Nephron (organoid): ENCODE data around the gene B4GALT7.

Experiments
- H3K27ac Mint-ChIP-seq, 3 experiments: 2 replicates each; pipeline ENCODE4 v1.8.0; 2020; ENCODE audit warnings: mixed read lengths in 3 of 3, mild to moderate bottlenecking in 2 of 3, moderate library complexity in 1 of 3
- H3K27me3 Mint-ChIP-seq: 2 replicates; pipeline ENCODE4 v1.8.0; 2021; ENCODE audit warnings: low read depth, mild to moderate bottlenecking, moderate library complexity, mixed read lengths
- H3K36me3 Mint-ChIP-seq: 2 replicates; pipeline ENCODE4 v1.8.0; 2020; ENCODE audit warnings: low read depth, mixed read lengths
- H3K4me1 Mint-ChIP-seq: 2 replicates; pipeline ENCODE4 v1.8.0; 2020; ENCODE audit warnings: mixed read lengths
- H3K4me3 Mint-ChIP-seq, 3 experiments: 2 replicates each; pipeline ENCODE4 v1.8.0; 2020; ENCODE audit warnings: mild to moderate bottlenecking in 3 of 3, mixed read lengths in 3 of 3, moderate library complexity in 2 of 3
- H3K9me3 Mint-ChIP-seq: 2 replicates; pipeline ENCODE4 v1.8.0; 2020; ENCODE audit warnings: mixed read lengths
- CTCF ChIP-seq, 3 experiments: fragments of 200-600 bp; sonication (generic); IDR thresholded peaks; one replicate each; pipeline ENCODE4 v1.5.0; 2021; ENCODE audit warnings: antibody characterized with exemption in 3 of 3; ENCODE audit not compliant: unreplicated experiment in 3 of 3

B4GALT7 gene

GRCh38 chr5:177591690-177592009, 8.3 kb upstream of the B4GALT7 start:
- TF ChIP-seq CTCF (IDR thresholded peaks at IDR 0.05; ENCODE audit: unreplicated experiment in 3 of 3) = no peak
- peaks cover 42% of the 10 kb centered on the region for H3K27me3 Mint-ChIP-seq
- H3K27ac Mint-ChIP-seq = peak overlapping the region; percentile 62 to 92 (median 88)
- peak overlapping the region; percentile 95 to 98 (median 96) for H3K4me3 Mint-ChIP-seq
- peaks cover 35% of the 10 kb centered on the region for H3K36me3 Mint-ChIP-seq
- H3K9me3 Mint-ChIP-seq = no peaks in the 10 kb centered on the region
- H3K4me1 Mint-ChIP-seq = peaks cover 24% of the 10 kb centered on the region

DNA sequence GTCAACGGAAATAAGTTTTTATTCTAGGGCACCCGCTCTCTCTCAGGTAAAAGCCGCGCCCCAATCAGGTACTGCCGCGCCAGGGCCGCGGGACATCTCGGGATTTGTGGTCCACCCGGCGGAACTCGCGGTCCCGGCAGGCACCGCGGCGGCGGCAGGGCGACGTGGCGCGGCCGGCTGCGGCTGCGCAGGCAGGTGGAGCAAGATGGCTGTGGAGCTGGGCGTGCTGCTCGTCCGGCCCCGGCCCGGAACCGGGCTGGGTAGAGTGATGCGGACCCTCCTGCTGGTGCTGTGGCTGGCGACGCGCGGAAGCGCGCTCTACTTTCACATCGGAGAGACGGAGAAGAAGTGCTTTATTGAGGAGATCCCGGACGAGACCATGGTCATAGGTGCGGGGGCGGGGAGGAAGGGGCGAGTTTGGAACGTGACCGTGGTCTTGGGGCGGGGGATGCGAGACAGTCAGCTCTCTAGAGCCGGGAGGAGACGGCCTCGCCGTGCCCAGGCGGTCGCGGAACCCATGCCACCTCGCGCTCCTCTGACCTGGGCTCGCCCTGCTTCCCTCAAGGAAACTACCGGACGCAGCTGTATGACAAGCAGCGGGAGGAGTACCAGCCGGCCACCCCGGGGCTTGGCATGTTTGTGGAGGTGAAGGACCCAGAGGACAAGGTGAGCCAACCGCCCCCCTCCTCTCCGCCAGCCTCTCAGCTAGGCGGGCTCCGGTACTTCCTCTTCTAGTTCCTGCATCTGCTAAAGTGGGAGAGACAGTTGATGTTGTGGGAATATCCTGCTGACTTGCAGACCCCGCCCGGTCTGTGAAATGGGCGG, 7.7 kb upstream of the B4GALT7 start, which contains the start of gene TMED9:
TMED9 (plus strand) TSS at position 194 of the 825 bp plus-strand sequence; CDS start at position 206, 12 bp downstream.
- Mint-ChIP-seq H3K4me3 (peak within 1 kb of the TSS; percentile 95 to 98 (median 96)), H3K9me3 (no peaks in the 10 kb centered on the region), H3K4me1 (peaks cover 24% of the 10 kb centered on the region), H3K27ac (peak within 1 kb of the TSS; percentile 88 to 96 (median 89)), H3K27me3 (peaks cover 42% of the 10 kb centered on the region), H3K36me3 (peaks cover 37% of the 10 kb centered on the region)
- no peak for TF ChIP-seq CTCF (IDR thresholded peaks at IDR 0.05; ENCODE audit: unreplicated experiment in 3 of 3)

DNA sequence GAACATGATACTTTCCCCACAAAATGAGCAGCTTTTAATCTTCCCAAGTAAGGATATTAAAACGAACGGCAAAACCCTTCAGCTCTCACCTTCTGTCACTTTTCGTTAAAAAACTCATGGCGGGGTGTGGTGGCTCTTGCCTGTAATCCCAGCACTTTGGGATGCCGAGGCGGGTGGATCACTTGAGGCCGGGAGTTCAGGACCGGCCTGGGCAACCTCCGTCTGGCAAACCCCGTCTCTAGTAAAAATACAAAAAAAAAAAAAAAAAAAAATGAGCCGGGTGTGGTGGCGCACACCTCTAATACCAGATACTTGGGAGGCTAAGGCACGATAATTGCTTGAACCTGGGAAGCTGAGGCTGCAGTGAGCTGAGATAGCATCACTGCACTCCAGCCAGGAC, 7.0 kb upstream of the B4GALT7 start:
- peaks cover 39% of the 10 kb centered on the region for H3K27me3 Mint-ChIP-seq
- peaks cover 24% of the 10 kb centered on the region for H3K4me1 Mint-ChIP-seq
- H3K27ac Mint-ChIP-seq = peak overlapping the region in 1 of 3 experiments; percentile 89
- no peaks in the 10 kb centered on the region for H3K9me3 Mint-ChIP-seq
- peaks cover 39% of the 10 kb centered on the region for H3K36me3 Mint-ChIP-seq
- no peak for TF ChIP-seq CTCF (IDR thresholded peaks at IDR 0.05; ENCODE audit: unreplicated experiment in 3 of 3)
- peak overlapping the region; percentile 95 to 98 (median 96) for H3K4me3 Mint-ChIP-seq

- peaks cover 40% of the 10 kb centered on the region for H3K36me3 Mint-ChIP-seq
- H3K4me1 Mint-ChIP-seq = peaks cover 24% of the 10 kb centered on the region
- H3K4me3 Mint-ChIP-seq = peak overlapping the region; percentile 95 to 98 (median 96)
- no peak overlapping the region for H3K27ac Mint-ChIP-seq
- no peak for TF ChIP-seq CTCF (IDR thresholded peaks at IDR 0.05; ENCODE audit: unreplicated experiment in 3 of 3)
- H3K27me3 Mint-ChIP-seq = peaks cover 33% of the 10 kb centered on the region
- no peaks in the 10 kb centered on the region for H3K9me3 Mint-ChIP-seq
These were observed 6.4 kb upstream of the B4GALT7 start for GRCh38 chr5:177593511-177593910.

DNA sequence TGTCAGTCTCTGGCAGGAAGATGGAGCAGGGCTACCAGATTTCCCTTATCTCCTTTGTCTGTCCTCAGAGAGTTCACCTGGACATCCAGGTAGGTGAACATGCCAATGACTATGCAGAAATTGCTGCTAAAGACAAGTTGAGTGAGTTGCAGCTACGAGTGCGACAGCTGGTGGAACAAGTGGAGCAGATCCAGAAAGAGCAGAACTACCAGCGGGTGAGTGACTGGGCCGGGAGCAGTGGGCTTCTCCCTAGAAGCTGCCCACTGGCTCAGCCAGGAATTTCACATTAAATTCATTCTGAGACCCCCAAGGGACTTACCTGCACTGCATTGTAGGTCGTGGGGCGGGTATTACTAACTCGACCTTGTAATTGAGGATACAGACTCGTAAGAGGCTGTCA, 5.9 kb upstream of the B4GALT7 start:
- no peaks in the 10 kb centered on the region for H3K9me3 Mint-ChIP-seq
- no peak overlapping the region for H3K27ac Mint-ChIP-seq
- H3K4me3 Mint-ChIP-seq = peak overlapping the region; percentile 16 to 96 (median 24)
- H3K27me3 Mint-ChIP-seq = peaks cover 28% of the 10 kb centered on the region
- peaks cover 24% of the 10 kb centered on the region for H3K4me1 Mint-ChIP-seq
- H3K36me3 Mint-ChIP-seq = peaks cover 40% of the 10 kb centered on the region
- TF ChIP-seq CTCF (IDR thresholded peaks at IDR 0.05; ENCODE audit: unreplicated experiment in 3 of 3) = no peak
